Ishikawa (cell line): Measurements from ENCODE around the gene RPL26.

ENCODE experiments used
- CEBPB ChIP-seq: IDR thresholded peaks from 2 replicates; pipeline ENCODE4 v1.6.1; 2012
- CREB1 ChIP-seq: IDR thresholded peaks from 2 replicates; pipeline ENCODE4 v1.6.1; 2012; ENCODE audit warnings: low read depth
- EGR1 ChIP-seq: IDR thresholded peaks from 2 replicates; pipeline ENCODE4 v1.6.1; 2012
- EP300 ChIP-seq: IDR thresholded peaks from 2 replicates; pipeline ENCODE4 v1.6.1; 2012; ENCODE audit warnings: borderline replicate concordance
- FOXM1 ChIP-seq: IDR thresholded peaks from 2 replicates; pipeline ENCODE4 v1.6.1; 2012; ENCODE audit warnings: low read depth, borderline replicate concordance
- MAX ChIP-seq: IDR thresholded peaks from 2 replicates; pipeline ENCODE4 v1.6.1; 2012
- NFIC ChIP-seq: IDR thresholded peaks from 2 replicates; pipeline ENCODE4 v1.6.1; 2012
- RAD21 ChIP-seq: IDR thresholded peaks from 2 replicates; pipeline ENCODE4 v1.6.1; 2012; ENCODE audit warnings: low read depth
- REST ChIP-seq: IDR thresholded peaks from 2 replicates; pipeline ENCODE4 v1.6.1; 2012; ENCODE audit warnings: low read depth, mild to moderate bottlenecking
- TCF12 ChIP-seq: IDR thresholded peaks from 2 replicates; pipeline ENCODE4 v1.6.1; 2012; ENCODE audit warnings: low read depth
- TEAD4 ChIP-seq: IDR thresholded peaks from 2 replicates; pipeline ENCODE4 v1.6.1; 2012
- USF1 ChIP-seq: IDR thresholded peaks from 2 replicates; pipeline ENCODE4 v1.6.1; 2012
- YY1 ChIP-seq: IDR thresholded peaks from 2 replicates; pipeline ENCODE4 v1.6.1; 2012; ENCODE audit warnings: low read depth
- ZBTB7A ChIP-seq: IDR thresholded peaks from 2 replicates; pipeline ENCODE4 v1.6.1; 2012; ENCODE audit warnings: low read depth

The RPL26 gene

GRCh38 chr17:8392674-8393469, 9.9 kb upstream of the RPL26 start:
- TF ChIP-seq TCF12 (no peak), CEBPB (no peak)

GRCh38 chr17:8392274-8392673, 9.3 kb upstream of the RPL26 start:
- TF ChIP-seq TCF12 (0 out of 2 replicates have a peak, but pooled peaks have one; percentile 3), TEAD4 (no peak)

- TF ChIP-seq USF1 (no peak), TEAD4 (no peak), CREB1 (no peak), EGR1 (no peak), TCF12 (no peak)
Measured at GRCh38 chr17:8391711-8392110, 8.7 kb upstream of the RPL26 start.

- TF ChIP-seq EP300 = no peak
- no peak for TF ChIP-seq TCF12
- TF ChIP-seq ZBTB7A = no peak
- TF ChIP-seq CEBPB = no peak
- TF ChIP-seq FOXM1 = no peak
Measured at GRCh38 chr17:8387914-8388651, 5.1 kb upstream of the RPL26 start.

- TF ChIP-seq FOXM1 (no peak), NFIC (no peak)
Measured at GRCh38 chr17:8386841-8387240, 3.8 kb upstream of the RPL26 start.

GRCh38 chr17:8384801-8385378, 1.9 kb upstream of the RPL26 start:
- TF ChIP-seq TEAD4 (peak; percentile 68; the same call in 1 of the 2 replicates), USF1 (no peak), MAX (peak; percentile 62)

GRCh38 chr17:8382880-8383142, 182 bp downstream of the RPL26 start:
- TF ChIP-seq MAX = peak; percentile 86
- no peak for TF ChIP-seq ZBTB7A

- TF ChIP-seq RAD21 (no peak), REST (no peak), YY1 (no peak), EGR1 (no peak), CREB1 (no peak), MAX (no peak), TEAD4 (no peak), CEBPB (peak; percentile 32; the same call in 1 of the 2 replicates), USF1 (no peak)
Measured at GRCh38 chr17:8382052-8382879, 727 bp downstream of the RPL26 start.
